Smooth muscle cell (in vitro differentiated cells): Measurements from ENCODE around the gene ALDH1A3. TPM values are rescaled to one million over a fixed set of nuclear protein-coding genes. Genes with fewer than 3 reads are reported as not detected.
A peak's percentile ranks its signal among the peaks of the same experiment; 100 is the strongest.

Source experiments
- DNase-seq: peaks from one replicate; lab custom pipeline; 2025; ENCODE audit not compliant: unreplicated experiment; lab: John Stamatoyannopoulos, UW
- H2AFZ ChIP-seq: fragments of 200-600 bp; sonication (generic); 2 replicates; pipeline ENCODE4 v1.6.0; 2016; ENCODE audit warnings: antibody characterized with exemption, low read depth, mild to moderate bottlenecking
- H3F3A ChIP-seq: fragments of 200-600 bp; sonication (generic); 2 replicates; pipeline ENCODE4 v1.6.0; 2017; ENCODE audit warnings: antibody characterized with exemption, low read depth
- H3K27ac ChIP-seq: fragments of 200-600 bp; sonication (generic); 2 replicates; pipeline ENCODE4 v1.5.1; 2016; ENCODE audit warnings: low read depth, mild to moderate bottlenecking
- H3K27me3 ChIP-seq: fragments of 200-600 bp; sonication (generic); 2 replicates; pipeline ENCODE4 v1.6.1; 2016; ENCODE audit warnings: low read depth, mild to moderate bottlenecking
- H3K36me3 ChIP-seq: fragments of 200-600 bp; sonication (generic); 2 replicates; pipeline ENCODE4 v1.5.1; 2016; ENCODE audit warnings: low read depth
- H3K4me1 ChIP-seq: fragments of 200-600 bp; sonication (generic); 2 replicates; pipeline ENCODE4 v1.5.1; 2016; ENCODE audit warnings: low read depth
- H3K4me2 ChIP-seq: fragments of 200-600 bp; sonication (generic); 2 replicates; pipeline ENCODE4 v1.6.0; 2016; ENCODE audit warnings: mild to moderate bottlenecking
- H3K4me3 ChIP-seq: fragments of 200-600 bp; sonication (generic); 2 replicates; pipeline ENCODE4 v1.5.1; 2016; ENCODE audit warnings: mild to moderate bottlenecking
- H3K79me2 ChIP-seq: fragments of 200-600 bp; sonication (generic); 2 replicates; pipeline ENCODE4 v1.6.0; 2016; ENCODE audit warnings: low read depth, mild to moderate bottlenecking
- H3K9ac ChIP-seq: fragments of 200-600 bp; sonication (generic); 2 replicates; pipeline ENCODE4 v1.6.0; 2016; ENCODE audit warnings: low read depth
- H3K9me3 ChIP-seq: fragments of 200-600 bp; sonication (generic); replicated peaks from 2 replicates; pipeline ENCODE4 v1.5.1; 2016; ENCODE audit warnings: low read depth
- H4K20me1 ChIP-seq: fragments of 200-600 bp; sonication (generic); 2 replicates; pipeline ENCODE4 v1.6.0; 2016; ENCODE audit warnings: low read depth
- WGBS: methylation state at CpG from one replicate; pipeline ENCODE4 v1.1.7; 2016; ENCODE audit warnings: low lambda C conversion rate; 5-methylcytosine and 5-hydroxymethylcytosine counted together
- polyA plus RNA-seq: library from polyadenylated mRNA; unstranded; fragments of >200 nt; fragmentation: Nextera tagmentation; extraction: Ambion mirVana; gene quantifications from 2 replicates; pipeline ENCODE4 v1.2.1, GENCODE V29; 2016
- total RNA-seq: library from RNA; depleted of rRNA; stranded (reverse); fragments of >200 nt; gene quantifications from 2 replicates; pipeline ENCODE4 v1.2.3, GENCODE V29; 2014
- TF ChIP-seq, protein P1 (sequence below): fragments of 200-600 bp; sonication (generic); IDR thresholded peaks from 2 replicates; pipeline ENCODE4 v1.5.1; 2017; ENCODE audit warnings: borderline replicate concordance, mild to moderate bottlenecking, antibody characterized with exemption; ENCODE audit not compliant: insufficient read depth, poor library complexity, severe bottlenecking

ALDH1A3 gene
- total and polyA plus RNA-seq, 2 experiments from 2014 or later, result 1.3 to 1.6 TPM

- Histone ChIP-seq H3K79me2 (no peaks in the 10 kb centered on the region), H3K9me3 (no peaks in the 10 kb centered on the region), H3K4me3 (peak overlapping the region; percentile 57), H3K4me2 (peak overlapping the region; percentile 82), H3K27ac (no peak overlapping the region), H2AFZ (peak overlapping the region; percentile 63), H3K36me3 (no peaks in the 10 kb centered on the region), H3F3A (no peaks in the 10 kb centered on the region), H3K27me3 (peaks cover 53% of the 10 kb centered on the region), H4K20me1 (no peaks in the 10 kb centered on the region), H3K9ac (no peak overlapping the region), H3K4me1 (no peaks in the 10 kb centered on the region)
- 7% methylated on average over 45 of the region's 80 CpGs for WGBS
- TF ChIP-seq, protein P1, sequence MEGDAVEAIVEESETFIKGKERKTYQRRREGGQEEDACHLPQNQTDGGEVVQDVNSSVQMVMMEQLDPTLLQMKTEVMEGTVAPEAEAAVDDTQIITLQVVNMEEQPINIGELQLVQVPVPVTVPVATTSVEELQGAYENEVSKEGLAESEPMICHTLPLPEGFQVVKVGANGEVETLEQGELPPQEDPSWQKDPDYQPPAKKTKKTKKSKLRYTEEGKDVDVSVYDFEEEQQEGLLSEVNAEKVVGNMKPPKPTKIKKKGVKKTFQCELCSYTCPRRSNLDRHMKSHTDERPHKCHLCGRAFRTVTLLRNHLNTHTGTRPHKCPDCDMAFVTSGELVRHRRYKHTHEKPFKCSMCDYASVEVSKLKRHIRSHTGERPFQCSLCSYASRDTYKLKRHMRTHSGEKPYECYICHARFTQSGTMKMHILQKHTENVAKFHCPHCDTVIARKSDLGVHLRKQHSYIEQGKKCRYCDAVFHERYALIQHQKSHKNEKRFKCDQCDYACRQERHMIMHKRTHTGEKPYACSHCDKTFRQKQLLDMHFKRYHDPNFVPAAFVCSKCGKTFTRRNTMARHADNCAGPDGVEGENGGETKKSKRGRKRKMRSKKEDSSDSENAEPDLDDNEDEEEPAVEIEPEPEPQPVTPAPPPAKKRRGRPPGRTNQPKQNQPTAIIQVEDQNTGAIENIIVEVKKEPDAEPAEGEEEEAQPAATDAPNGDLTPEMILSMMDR, result no peak
- DNase-seq, result no peak
Observed at GRCh38 chr15:100919481-100920405, 40.1 kb downstream of the ALDH1A3 start.

- TF ChIP-seq, protein P1, result no peak
- Histone ChIP-seq H3K9ac (no peak overlapping the region), H3K79me2 (no peaks in the 10 kb centered on the region), H4K20me1 (no peaks in the 10 kb centered on the region), H3K36me3 (no peaks in the 10 kb centered on the region), H3K4me3 (no peak overlapping the region), H3K27me3 (peaks cover 53% of the 10 kb centered on the region), H3K4me2 (no peak overlapping the region), H3K27ac (no peak overlapping the region), H3K4me1 (no peaks in the 10 kb centered on the region), H3F3A (no peaks in the 10 kb centered on the region), H3K9me3 (no peaks in the 10 kb centered on the region), H2AFZ (no peak overlapping the region)
- WGBS, result 88% methylated on average over 8 of the region's 8 CpGs
- DNase-seq, result no peak
Observed at GRCh38 chr15:100920516-100921135, 41.0 kb downstream of the ALDH1A3 start.

DNA sequence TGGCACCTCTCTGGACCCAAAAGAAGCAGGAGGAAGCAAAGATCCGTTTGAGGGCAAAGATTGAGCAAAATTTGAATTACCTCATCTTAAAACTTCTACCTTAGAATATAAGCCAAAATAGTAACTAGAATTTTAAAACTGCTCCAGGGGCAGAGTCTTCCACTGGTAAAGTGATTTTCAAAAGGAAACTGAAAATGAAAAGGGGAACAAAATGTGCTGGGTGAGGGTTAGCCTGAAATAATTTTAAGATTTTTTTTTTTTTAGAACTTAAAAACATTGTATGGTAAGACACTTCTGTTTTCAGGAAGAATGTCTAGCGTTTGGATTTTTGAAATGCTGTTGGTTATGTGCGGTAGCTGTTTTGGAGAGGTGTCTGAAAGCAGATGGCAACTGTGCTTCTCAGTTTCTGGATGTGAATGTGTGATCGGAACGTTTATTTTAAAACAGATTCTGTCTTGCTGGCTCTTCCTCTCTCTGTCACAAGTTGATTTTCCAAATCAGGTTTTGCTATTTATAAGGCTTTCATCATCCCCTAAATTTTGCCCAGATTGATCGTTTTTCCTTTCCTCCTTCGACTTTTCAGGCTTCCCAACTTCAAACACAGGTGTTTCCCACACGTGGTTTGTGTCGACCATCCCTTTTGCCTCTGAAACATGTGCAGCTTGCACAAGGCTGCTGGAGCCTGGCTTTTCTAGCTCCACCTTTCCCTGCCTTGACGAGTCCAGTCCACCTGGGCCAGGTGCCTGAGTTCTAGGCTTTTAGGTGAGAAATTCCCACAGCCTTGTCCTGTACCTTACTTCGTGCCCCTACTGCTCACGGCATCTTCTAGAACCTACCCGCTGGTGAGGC is 42.8 kb downstream of the ALDH1A3 start:
- no peak for DNase-seq
- Histone ChIP-seq H3K4me1 (no peaks in the 10 kb centered on the region), H3K79me2 (no peaks in the 10 kb centered on the region), H3K9ac (no peak overlapping the region), H3F3A (no peaks in the 10 kb centered on the region), H3K27me3 (peaks cover 48% of the 10 kb centered on the region), H4K20me1 (no peaks in the 10 kb centered on the region), H3K36me3 (no peaks in the 10 kb centered on the region), H2AFZ (no peak overlapping the region), H3K9me3 (no peaks in the 10 kb centered on the region), H3K4me2 (no peak overlapping the region), H3K27ac (no peak overlapping the region), H3K4me3 (no peak overlapping the region)
- WGBS, result 83% methylated on average over 13 of the region's 13 CpGs
- TF ChIP-seq, protein P1, result no peak
